ENCODE results near the gene SCARB1. TPM values are rescaled to one million over a fixed set of nuclear protein-coding genes. Genes with fewer than 3 reads are reported as not detected.

Gene SCARB1
- total and polyA plus RNA-seq, 5 donors from 2014 or later, result 0.52 to 1.2 (median 0.75) TPM

DNA sequence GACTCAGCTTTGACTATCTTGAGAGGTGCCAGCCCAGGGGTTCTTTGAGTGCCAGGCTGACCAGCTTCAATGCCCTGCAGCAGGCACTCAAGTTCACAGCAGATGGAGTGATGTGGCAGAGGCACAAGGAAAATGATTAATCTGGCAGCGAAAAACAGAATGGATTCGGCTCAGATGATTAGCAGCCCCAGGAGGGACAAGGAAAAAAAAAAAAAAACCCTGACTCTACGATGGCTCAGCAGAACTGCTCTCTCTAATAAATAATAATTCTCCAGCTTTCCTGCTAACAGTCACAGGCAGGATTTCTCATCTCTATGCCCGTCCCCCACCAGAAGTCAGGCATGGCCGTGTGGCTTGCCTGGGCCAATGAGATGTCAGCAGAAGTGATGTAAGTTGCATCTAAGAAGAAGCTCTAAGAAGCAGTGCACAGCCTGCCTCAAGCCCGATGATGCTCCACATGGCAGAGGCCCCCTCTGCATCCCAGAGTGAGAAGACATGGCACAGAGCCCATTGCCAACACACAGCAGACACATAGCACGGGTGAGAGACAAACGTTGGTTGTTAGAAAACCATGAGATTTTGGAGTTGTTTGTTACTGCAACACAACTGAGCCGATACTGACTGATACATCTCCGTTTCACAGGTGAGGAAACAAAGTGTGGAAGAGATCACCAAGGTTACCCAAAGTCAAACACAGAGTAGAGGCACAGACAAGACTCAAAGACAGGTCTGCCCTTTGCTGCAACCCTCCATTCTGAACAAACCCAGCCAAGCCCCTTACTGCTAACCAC is 111.0 kb downstream of the SCARB1 start:
- Histone ChIP-seq H3K27me3 (ENCODE audit: control insufficient read depth, insufficient read depth, low read length) (no peaks in the 10 kb centered on the region), H3K9me3 (ENCODE audit: control insufficient read depth in 2 of 2, low read length in 2 of 2) (no peaks in the 10 kb centered on the region), H3K4me3 (ENCODE audit: low read depth, low read length) (no peak overlapping the region), H3K27ac (ENCODE audit: insufficient read depth, low read length, poor library complexity, severe bottlenecking) (no peak overlapping the region), H3K4me1 (ENCODE audit: control insufficient read depth, insufficient read depth, low read length, poor library complexity, severe bottlenecking) (no peaks in the 10 kb centered on the region), H3K36me3 (ENCODE audit: control insufficient read depth, insufficient read depth, low read length) (no peaks in the 10 kb centered on the region)
- Mint-ChIP-seq H3K4me3 (no peak overlapping the region), H3K27me3 (peaks cover 30% of the 10 kb centered on the region), H3K9me3 (peaks cover 0 to 4% (median under 1%) of the 10 kb centered on the region in 7 donors), H3K27ac (no peak overlapping the region), H3K4me1 (peaks cover 0 to 3% (median 0%) of the 10 kb centered on the region in 4 donors), H3K36me3 (no peaks in the 10 kb centered on the region)
- no peak for DNase-seq
- no peak for ATAC-seq (ENCODE audit: low read depth in 2 of 2)

DNA sequence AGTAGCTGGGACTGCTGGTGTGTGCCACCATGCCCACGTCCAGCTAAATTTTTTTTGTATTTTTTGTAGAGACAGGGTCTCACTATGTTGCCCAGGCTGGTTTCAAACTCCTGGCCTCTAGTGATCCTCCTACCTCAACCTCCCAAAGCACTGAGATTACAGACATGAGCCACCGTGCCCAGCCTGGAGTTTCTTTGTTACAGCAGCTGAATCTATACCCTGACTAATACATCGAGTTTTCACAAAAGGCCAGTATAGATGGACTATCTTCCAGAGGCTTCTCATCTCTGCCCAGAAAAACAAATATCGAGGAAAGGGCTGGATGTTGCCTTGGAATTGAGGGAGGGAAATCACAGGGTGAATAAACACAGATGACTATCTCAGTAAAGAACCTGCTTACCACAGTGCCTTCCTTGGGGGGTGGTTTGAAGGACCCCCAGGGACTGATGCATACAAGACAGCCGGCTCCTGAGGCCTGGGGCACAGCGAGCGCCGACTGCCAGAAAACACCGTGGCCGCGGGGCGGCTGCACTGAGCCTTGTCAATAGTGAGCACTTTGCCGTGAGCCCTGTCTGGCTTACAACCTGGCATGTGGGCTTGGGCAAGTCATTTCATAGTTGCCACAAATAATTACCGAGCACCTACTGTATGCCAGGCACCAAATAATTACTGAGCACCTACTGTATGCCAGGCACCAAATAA is 111.9 kb downstream of the SCARB1 start:
- Histone ChIP-seq H3K4me3 (ENCODE audit: low read depth, low read length) (no peak overlapping the region), H3K36me3 (ENCODE audit: control insufficient read depth, insufficient read depth, low read length) (no peaks in the 10 kb centered on the region), H3K27me3 (ENCODE audit: control insufficient read depth, insufficient read depth, low read length) (no peaks in the 10 kb centered on the region), H3K27ac (ENCODE audit: insufficient read depth, low read length, poor library complexity, severe bottlenecking) (no peak overlapping the region), H3K4me1 (ENCODE audit: control insufficient read depth, insufficient read depth, low read length, poor library complexity, severe bottlenecking) (no peaks in the 10 kb centered on the region), H3K9me3 (ENCODE audit: control insufficient read depth in 2 of 2, low read length in 2 of 2) (no peaks in the 10 kb centered on the region)
- Mint-ChIP-seq H3K4me1 (peaks cover 0 to 3% (median 0%) of the 10 kb centered on the region in 4 donors), H3K4me3 (no peak overlapping the region), H3K9me3 (peaks cover 0 to 4% (median 0%) of the 10 kb centered on the region in 7 donors), H3K27me3 (peaks cover 32% of the 10 kb centered on the region), H3K36me3 (no peaks in the 10 kb centered on the region), H3K27ac (no peak overlapping the region)
- ATAC-seq (ENCODE audit: low read depth in 2 of 2), result no peak
- DNase-seq, result no peak

DNA sequence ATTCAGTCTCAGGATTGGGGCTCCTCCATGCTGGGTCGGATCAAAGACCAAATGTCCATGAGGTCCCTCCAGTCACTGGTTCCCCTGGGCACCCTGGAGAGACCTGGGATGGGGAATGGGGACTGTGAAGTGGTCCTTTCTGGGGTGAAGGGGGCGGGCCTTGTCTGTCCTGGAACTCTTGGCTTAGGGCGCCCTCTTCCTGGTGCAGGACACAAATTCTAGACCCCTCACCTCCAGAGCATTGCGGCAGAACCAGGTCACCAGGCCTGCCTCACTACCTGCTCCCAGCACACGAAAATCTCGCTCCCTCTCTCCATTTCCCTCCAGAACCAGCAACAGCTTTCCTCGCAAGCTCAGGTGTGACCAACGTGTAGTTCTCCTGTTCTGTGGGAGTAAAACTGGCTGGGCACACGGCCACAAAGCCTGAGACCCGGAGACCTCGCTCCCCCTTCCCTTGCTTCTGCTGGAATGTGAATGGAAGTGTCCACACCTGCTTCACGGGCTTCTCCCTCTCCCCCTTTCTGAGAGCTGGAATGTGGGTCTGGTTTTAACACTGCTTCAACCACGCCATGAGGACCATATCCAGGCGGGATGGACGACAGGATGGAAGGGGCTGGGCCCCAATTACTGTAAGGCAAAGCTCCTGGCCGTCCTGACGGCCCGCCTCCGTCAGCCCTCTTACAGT is 112.7 kb downstream of the SCARB1 start:
- H3K9me3 Mint-ChIP-seq, result peaks cover 0 to 4% (median 0%) of the 10 kb centered on the region in 7 donors
- H3K27ac Mint-ChIP-seq, result no peak overlapping the region
- peaks cover 35% of the 10 kb centered on the region for H3K27me3 Mint-ChIP-seq
- Histone ChIP-seq H3K4me3 (ENCODE audit: low read depth, low read length) (no peak overlapping the region), H3K27me3 (ENCODE audit: control insufficient read depth, insufficient read depth, low read length) (no peaks in the 10 kb centered on the region), H3K4me1 (ENCODE audit: control insufficient read depth, insufficient read depth, low read length, poor library complexity, severe bottlenecking) (no peaks in the 10 kb centered on the region), H3K36me3 (ENCODE audit: control insufficient read depth, insufficient read depth, low read length) (no peaks in the 10 kb centered on the region), H3K9me3 (ENCODE audit: control insufficient read depth in 2 of 2, low read length in 2 of 2) (no peaks in the 10 kb centered on the region), H3K27ac (ENCODE audit: insufficient read depth, low read length, poor library complexity, severe bottlenecking) (no peak overlapping the region)
- DNase-seq (no peak), ATAC-seq (ENCODE audit: low read depth in 2 of 2) (no peak)
- no peaks in the 10 kb centered on the region for H3K36me3 Mint-ChIP-seq
- H3K4me1 Mint-ChIP-seq, result peaks cover 0 to 9% (median 0%) of the 10 kb centered on the region in 4 donors
- no peak overlapping the region for H3K4me3 Mint-ChIP-seq

DNA sequence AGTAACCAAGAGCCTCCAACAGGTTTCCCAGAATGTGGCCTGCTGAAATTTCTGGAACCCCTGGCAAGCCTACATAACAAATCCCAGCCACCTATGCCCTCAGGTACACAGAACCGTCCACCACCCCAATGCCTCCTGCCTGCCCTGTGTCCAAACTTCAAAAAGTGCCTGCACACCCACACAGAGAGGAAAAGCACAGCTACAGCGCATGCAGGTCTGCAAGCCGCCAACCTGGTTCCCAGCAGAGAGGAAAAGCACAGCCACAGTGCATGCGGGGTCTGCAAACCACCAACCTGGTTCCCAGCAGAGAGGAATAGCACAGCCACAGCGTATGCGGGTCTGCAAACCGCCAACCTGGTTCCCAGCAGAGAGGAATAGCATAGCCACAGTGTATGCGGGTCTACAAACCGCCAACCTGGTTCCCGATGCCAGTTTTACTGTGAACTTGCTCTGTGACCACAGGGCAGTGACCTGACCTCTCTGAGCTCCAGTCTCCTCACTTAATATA is 113.5 kb downstream of the SCARB1 start:
- Histone ChIP-seq H3K27ac (ENCODE audit: insufficient read depth, low read length, poor library complexity, severe bottlenecking) (no peak overlapping the region), H3K9me3 (ENCODE audit: control insufficient read depth in 2 of 2, low read length in 2 of 2) (no peaks in the 10 kb centered on the region), H3K36me3 (ENCODE audit: control insufficient read depth, insufficient read depth, low read length) (no peaks in the 10 kb centered on the region), H3K27me3 (ENCODE audit: control insufficient read depth, insufficient read depth, low read length) (no peaks in the 10 kb centered on the region), H3K4me1 (ENCODE audit: control insufficient read depth, insufficient read depth, low read length, poor library complexity, severe bottlenecking) (no peaks in the 10 kb centered on the region), H3K4me3 (ENCODE audit: low read depth, low read length) (no peak overlapping the region)
- no peak overlapping the region for H3K4me3 Mint-ChIP-seq
- peaks cover 0 to 4% (median 0%) of the 10 kb centered on the region in 7 donors for H3K9me3 Mint-ChIP-seq
- no peaks in the 10 kb centered on the region for H3K36me3 Mint-ChIP-seq
- H3K27me3 Mint-ChIP-seq, result peaks cover 40% of the 10 kb centered on the region
- H3K27ac Mint-ChIP-seq, result no peak overlapping the region
- no peak for DNase-seq
- ATAC-seq (ENCODE audit: low read depth in 2 of 2), result no peak
- H3K4me1 Mint-ChIP-seq, result peaks cover 0 to 11% (median 0%) of the 10 kb centered on the region in 4 donors

DNA sequence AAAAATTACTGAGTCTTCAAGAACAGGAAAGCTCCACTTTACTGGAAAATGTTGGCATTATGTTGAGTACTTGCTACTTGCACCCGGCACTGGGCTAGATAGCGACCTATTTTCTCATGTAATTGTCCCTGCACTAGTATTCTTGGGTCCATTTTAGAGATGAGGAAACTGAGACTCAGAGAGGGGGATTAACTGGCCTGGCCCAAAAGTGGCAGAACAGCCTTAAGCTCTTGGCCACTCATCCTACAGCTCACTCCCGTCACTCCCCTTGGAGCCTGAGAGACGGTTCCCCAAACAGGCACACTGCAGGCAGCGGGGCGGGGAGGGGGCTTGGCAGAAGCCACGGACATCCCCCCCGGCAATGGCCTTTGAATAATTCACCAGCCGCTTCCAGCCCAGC is 113.9 kb downstream of the SCARB1 start:
- Histone ChIP-seq H3K27ac (ENCODE audit: insufficient read depth, low read length, poor library complexity, severe bottlenecking) (no peak overlapping the region), H3K4me1 (ENCODE audit: control insufficient read depth, insufficient read depth, low read length, poor library complexity, severe bottlenecking) (no peaks in the 10 kb centered on the region), H3K4me3 (ENCODE audit: low read depth, low read length) (no peak overlapping the region), H3K27me3 (ENCODE audit: control insufficient read depth, insufficient read depth, low read length) (no peaks in the 10 kb centered on the region), H3K36me3 (ENCODE audit: control insufficient read depth, insufficient read depth, low read length) (no peaks in the 10 kb centered on the region), H3K9me3 (ENCODE audit: control insufficient read depth in 2 of 2, low read length in 2 of 2) (no peaks in the 10 kb centered on the region)
- Mint-ChIP-seq H3K27ac (no peak overlapping the region), H3K4me3 (no peak overlapping the region), H3K9me3 (peaks cover 0 to 4% (median 0%) of the 10 kb centered on the region in 7 donors), H3K27me3 (peaks cover 43% of the 10 kb centered on the region), H3K36me3 (no peaks in the 10 kb centered on the region), H3K4me1 (peaks cover 0 to 9% (median 0%) of the 10 kb centered on the region in 4 donors)
- DNase-seq (no peak), ATAC-seq (ENCODE audit: low read depth in 2 of 2) (no peak)

DNA sequence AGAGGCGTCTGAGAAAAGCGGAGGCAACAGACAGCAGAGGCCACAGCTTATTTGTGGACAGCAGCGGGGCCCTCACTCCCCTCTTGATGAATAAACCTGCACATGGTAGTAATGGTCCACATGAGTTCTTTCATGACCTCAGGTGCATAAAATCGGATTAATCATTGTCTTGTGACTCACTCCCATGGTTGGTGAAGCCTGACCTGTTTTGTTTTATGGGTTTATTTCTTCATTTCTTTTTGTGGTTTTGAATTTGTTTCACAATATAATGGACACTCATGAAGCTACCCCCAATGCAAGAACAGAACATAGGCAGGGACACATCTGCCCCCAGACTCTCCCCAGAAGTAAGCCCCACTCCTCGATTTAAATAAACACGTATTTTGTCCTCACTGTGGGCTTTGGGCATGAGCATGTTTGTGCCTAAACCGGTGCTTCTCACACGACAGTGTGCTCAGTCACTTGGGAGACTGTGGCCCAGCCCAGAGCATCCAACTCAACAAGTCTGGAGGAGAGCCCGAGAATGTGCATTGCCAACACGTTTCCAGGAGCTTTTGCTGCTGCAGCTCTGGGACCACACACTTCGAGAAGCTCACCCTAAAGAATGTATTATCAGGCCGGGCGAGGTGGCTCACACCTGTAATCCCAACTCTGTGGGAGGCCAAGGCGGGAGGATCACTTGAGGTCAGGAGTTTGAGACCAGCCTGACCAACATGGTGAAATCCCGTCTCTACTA is 116.1 kb downstream of the SCARB1 start:
- H3K27me3 Mint-ChIP-seq, result peaks cover 37% of the 10 kb centered on the region
- ATAC-seq (ENCODE audit: low read depth in 2 of 2), result no peak

More for the DNA sequence above, 116.1 kb downstream of the SCARB1 start:
- DNase-seq, result no peak
- Mint-ChIP-seq H3K4me1 (peaks cover 0 to 9% (median 0%) of the 10 kb centered on the region in 4 donors), H3K36me3 (no peaks in the 10 kb centered on the region), H3K27ac (no peak overlapping the region), H3K4me3 (no peak overlapping the region), H3K9me3 (peaks cover 0 to 2% (median 0%) of the 10 kb centered on the region in 7 donors)
- Histone ChIP-seq H3K9me3 (ENCODE audit: control insufficient read depth in 2 of 2, low read length in 2 of 2) (no peaks in the 10 kb centered on the region), H3K4me1 (ENCODE audit: control insufficient read depth, insufficient read depth, low read length, poor library complexity, severe bottlenecking) (no peaks in the 10 kb centered on the region), H3K27me3 (ENCODE audit: control insufficient read depth, insufficient read depth, low read length) (no peaks in the 10 kb centered on the region), H3K27ac (ENCODE audit: insufficient read depth, low read length, poor library complexity, severe bottlenecking) (no peak overlapping the region), H3K36me3 (ENCODE audit: control insufficient read depth, insufficient read depth, low read length) (no peaks in the 10 kb centered on the region), H3K4me3 (ENCODE audit: low read depth, low read length) (no peak overlapping the region)
